ENCODE results near the gene TAS2R9. TPM values are rescaled to one million over a fixed set of nuclear protein-coding genes. Genes with fewer than 3 reads are reported as not detected.
"Not testable (repeated sequence)": the region's sequence is repeated elsewhere in the genome, so short reads cannot be mapped to it uniquely, and the experiment has no call there.

TAS2R9 gene, protein sequence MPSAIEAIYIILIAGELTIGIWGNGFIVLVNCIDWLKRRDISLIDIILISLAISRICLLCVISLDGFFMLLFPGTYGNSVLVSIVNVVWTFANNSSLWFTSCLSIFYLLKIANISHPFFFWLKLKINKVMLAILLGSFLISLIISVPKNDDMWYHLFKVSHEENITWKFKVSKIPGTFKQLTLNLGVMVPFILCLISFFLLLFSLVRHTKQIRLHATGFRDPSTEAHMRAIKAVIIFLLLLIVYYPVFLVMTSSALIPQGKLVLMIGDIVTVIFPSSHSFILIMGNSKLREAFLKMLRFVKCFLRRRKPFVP
- not detected in 2 replicates for polyA plus RNA-seq (2014; cell fraction: cytosol; rRNA removed)
- 1.4 TPM in 1 of 2 replicates, not detected in the other for polyA plus RNA-seq (2014; cell fraction: nucleus; rRNA removed)

DNA sequence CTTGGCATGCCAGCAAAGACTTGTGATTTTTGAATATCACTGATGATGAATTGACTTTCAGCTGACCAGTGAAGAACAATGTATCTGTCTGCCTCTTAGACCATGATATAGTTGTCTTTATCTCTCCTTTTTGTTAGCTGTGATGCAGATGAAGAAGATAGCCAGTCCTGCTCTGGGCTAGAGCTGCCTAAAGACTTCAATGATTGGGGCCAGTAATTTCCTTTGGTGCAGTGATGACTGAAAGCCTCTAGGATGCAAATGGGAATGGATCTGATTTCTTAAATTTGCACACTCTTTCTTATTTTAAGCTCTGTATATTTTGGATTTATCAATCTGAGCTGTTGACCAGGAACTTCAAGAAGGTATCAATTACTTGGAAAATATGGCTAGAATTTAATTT is at the start of gene TAS2R9:
Gene TAS2R9, minus strand, starts transcription at position 101 of the 400 bp plus-strand sequence. Its CDS starts 93 bp downstream, at position 8.
- DNase-seq (ENCODE audit: low spot score), result no peak

DNA sequence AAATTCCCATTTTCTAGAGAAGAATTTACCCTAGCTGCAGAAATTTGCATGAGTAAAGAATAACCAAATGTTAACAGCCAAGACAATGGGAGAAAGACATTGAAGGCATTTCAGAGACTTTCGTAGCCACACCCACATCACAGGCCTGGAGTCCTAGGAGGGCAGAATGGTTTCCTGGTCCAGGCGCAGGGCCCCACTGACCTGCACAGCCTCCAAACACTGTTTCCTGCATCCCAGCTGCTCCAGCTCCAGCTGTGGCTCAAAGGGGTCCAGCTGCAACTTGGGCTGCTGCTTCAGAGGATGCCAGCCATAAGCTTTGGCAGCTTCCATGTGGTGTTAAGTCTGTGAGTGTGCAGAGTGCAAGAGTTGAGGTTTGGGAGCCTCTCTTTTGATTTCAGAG is 45.8 kb upstream of the TAS2R9 start:
- no peak for DNase-seq (ENCODE audit: low spot score)

DNA sequence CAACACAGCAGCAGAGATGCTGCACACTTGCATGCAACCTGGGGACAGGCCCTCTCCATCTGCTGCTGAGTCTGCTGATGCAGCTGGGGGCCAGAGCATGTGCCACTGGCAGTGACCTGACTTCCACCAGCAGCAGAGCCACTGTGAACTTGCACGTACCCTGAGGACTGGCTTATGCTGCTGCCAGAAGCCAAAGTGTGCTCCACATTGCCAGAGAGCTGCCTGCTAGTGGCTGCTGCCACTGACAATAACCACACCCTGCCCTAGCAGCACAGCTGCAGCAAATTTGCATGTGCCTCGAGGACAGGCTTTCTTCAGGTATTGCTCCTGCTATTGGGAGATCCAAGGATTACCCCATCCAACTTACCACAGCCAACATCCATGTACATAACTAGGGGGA is 43.8 kb upstream of the TAS2R9 start:
- peak; percentile 10 for DNase-seq (ENCODE audit: low spot score)

DNA sequence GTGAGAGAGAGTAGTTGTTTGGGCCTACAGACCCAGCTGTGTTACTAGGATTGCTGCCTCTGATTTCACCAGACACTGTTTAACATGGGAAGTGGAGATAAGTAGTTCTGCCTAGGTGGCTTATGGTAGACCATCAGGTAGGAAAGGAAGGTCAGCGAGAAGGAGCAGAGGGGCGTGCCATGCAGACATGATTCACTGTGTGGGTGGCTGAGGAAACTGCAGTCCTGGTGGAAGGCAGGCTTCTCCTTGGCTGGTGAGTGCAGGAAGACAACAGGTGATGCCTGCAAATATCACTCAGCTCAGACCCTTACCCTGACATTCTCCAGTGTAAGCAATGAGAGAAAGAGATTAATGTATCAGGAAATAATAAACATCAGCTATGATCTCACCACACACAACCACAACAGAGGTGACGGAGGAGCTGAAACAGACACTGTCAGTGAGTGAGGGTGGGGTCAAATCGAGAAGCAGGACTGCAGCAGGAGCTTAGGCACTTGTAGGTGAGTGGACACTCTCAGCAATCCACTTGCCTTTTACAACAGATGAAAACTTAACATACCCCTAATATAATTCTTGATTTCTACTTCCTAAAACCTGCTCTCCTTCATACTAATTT is 41.4 kb upstream of the TAS2R9 start:
- DNase-seq (ENCODE audit: low spot score), result no peak

DNA sequence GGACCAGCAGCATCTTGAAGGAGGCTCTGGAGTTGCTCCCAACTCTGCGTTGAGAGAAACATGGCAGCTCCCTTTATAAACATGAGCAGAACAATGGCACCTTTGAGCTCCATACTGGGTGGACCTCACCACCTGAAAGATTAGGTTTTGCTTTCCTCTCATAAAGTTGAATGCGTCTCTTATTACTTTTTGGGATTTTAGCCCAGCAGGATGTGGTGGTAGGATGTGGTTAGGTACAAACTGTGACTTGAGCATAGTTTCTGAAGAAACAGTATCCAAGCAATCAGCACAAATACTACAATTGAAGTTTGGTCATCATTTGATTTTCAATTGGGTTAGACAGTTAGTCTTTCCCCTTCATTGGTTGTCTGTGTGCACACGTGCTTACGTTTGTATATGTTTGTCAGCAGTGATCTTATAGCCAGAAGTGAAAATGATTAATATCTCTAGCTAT is 39.5 kb upstream of the TAS2R9 start, which contains the start of gene PRR4:
Gene PRR4, minus strand, starts transcription at position 51 of the 454 bp plus-strand sequence. Its CDS starts 38 bp downstream, at position 13.
- DNase-seq (ENCODE audit: low spot score), result no peak

DNA sequence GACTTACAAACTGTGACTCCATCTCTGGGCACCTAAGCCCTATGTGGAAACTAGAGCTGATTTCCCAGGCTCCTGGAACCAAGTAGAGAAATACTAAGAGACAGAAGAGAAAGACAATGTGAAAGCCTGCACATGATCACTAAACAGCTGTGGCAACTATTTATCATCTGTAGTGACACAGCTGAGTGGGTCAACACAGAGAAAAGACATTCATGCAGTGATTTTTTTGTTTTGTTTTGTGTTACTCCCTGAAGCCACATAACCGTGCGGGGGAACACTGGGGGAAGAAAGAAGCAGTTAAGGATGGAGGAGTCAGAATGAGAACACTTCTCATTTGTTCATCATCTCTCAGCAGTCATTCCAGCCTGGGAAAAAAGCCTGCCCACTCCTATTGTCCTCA is 37.8 kb upstream of the TAS2R9 start:
- DNase-seq (ENCODE audit: low spot score), result no peak

DNA sequence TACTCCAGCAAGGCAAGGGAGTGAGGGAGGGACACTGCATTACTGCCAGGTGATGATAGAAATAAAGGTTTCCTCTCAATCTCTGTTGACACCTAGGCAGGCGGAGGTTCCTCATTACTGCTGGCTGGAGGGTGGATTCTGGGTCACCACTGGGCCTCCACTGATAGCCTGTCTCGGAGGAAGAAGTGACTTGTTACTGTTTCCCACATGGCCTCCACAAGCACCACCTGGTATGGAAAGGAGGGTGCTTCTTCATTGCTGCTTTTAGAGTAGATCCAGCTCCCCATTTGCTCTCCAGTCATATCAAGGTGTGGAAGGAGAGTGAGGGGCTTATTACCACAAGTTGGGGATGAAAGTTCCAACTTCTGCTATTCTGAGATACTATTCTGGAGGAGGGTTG is 32.9 kb upstream of the TAS2R9 start:
- DNase-seq (ENCODE audit: low spot score), result no peak

DNA sequence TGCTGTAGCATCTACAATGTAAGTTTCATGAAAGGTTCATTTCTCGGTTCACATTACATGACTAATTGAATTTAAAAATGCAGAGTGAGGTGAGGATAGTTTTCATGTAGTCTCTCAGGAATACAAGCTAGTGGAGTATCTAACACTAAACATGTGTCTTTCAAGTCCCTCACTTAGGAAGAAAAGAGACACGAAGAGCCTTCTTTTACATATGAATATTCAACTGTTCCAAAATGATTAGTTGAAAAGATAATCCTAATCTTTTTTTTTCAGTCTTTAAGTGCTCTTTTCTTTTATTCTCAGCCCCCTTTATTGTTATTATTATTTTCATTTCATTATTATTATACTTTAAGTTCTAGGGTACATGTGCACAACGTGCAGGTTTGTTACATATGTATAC is 28.5 kb upstream of the TAS2R9 start:
- no peak for DNase-seq (ENCODE audit: low spot score)

DNA sequence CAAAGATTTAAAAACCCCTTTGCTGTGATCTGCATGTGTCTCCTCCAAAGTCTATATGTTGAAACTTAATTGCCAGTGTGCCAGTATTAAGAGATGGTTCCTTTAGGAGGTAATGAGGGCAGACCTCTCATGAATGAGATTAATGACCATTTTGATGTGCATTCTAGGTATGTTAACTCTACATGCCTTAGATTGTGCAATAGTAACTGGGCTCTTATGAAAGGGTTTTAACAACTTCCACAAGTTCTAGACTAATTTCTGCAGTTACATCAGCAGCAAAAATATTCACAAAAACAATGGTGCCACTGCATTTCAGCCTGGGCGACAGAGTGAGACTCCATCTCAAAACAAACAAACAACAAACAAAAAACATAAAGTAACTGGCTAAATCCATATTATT is 20.0 kb upstream of the TAS2R9 start:
- DNase-seq (ENCODE audit: low spot score), result no peak

DNA sequence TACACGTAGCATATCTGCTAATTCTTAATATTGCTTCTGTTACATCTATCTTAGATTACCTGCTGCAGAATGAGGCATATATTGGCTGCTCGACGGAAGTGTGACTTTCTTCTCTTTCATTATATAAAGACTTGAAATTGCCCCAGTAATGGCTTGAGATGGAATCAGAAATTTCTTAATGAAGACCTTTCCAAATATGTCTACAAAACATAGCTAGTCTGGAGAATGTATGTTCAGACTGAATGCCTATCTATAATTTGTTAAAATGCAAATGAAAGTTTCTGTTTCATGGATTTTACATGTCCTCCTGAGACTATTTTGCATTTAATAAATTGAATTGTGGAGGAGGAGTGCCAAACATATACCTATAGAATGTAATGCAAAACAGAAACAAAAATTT is 16.3 kb upstream of the TAS2R9 start, which contains the start of gene TAS2R10:
Gene TAS2R10, minus strand, starts transcription at position 101 of the 400 bp plus-strand sequence. Its CDS starts 89 bp downstream, at position 12.
- DNase-seq (ENCODE audit: low spot score), result no peak

DNA sequence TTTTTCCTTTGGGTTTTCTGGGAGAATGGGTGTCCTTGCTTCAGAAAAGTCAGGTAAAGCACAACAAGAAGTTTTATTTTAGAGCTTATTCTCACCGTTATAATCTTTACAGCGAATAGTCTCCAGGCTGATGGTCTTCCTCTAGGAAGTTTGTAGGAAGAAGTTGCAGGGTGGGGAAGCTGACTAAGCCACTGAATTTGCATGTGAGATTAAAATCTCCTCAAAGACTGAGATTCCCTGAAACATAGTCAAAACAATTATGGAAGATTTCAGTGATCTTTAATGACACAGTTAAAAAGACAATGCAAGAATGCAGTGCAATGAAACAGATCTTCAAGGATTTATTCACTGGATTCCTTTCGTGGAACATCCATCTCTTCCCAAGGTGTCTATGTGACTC is 15.0 kb upstream of the TAS2R9 start:
- DNase-seq (ENCODE audit: low spot score), result no peak

DNA sequence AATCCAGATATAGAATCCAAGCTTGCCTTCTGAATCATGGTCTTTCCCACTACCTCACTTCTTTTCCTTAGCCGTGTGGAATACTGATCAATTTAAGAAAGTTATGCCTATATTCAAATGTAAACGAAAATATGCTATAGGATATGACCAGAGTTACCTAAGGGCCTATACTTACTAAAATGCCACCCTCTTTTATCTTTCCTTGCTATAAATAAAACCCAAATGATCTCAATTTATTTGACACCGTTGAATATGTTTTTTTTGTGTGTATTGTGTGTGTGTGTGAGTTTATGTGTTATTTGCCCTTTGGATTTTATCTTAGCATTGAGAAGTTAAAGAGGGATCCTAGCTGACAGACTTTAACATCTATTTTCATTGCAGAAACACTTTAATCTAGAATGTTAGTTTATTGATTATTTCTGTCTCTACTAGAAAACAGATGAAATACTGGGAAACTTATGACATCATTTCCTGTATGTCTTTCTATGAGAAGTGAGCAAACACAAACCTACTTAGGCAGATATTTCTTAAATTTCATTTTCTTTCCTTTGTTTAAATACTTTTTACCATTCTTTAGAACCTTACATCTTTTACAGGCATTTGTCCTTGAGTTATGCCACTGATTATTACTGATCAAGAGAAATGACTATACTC is 2.0 kb upstream of the TAS2R9 start:
- no peak for DNase-seq (ENCODE audit: low spot score)

DNA sequence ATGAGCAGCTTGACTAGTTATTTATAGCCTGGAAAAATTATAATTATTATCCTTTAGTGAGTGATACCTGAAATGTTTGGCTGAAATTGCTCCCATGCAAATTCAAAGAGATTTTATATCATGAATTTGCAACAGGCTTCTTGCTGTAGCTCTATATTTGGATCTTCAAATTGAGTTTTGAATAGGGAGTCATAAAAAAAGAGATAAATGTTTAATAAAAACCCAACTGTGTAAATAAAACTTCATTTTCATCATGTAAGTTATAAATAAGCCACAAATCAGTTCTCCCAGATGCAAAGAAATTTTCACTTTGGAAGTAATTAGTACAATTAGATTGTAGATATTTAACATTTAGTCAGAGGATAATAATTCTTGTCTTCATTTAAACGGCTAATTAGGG is 2.8 kb downstream of the TAS2R9 start, which contains the start of gene TAS2R8:
Gene TAS2R8, minus strand, starts transcription at position 101 of the 400 bp plus-strand sequence. CDS start 306 bp downstream, outside the sequence.
- DNase-seq (ENCODE audit: low spot score), result no peak

DNA sequence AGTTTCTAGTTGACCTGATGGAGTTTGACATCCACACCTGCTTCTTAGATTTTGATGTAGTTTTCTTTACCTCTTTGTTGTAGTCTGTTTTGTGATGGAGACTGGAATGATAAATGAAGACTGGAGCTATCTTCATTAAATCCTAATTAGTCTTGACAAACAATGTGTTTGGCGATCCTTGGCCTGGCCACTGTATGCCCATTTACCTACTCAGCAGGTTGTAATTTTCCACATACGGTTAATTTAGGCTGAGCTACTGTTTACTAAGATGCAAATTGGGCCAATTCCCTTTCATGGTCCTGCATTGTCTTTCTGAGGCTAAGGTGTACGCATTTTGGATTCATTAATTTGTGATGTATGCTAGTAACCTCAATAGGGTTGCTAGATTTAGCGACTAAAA is 7.4 kb downstream of the TAS2R9 start, which contains the start of gene TAS2R7:
Gene TAS2R7, minus strand, starts transcription at position 41 of the 400 bp plus-strand sequence. CDS start 57 bp downstream, outside the sequence.
- peak; percentile 25 for DNase-seq (ENCODE audit: low spot score)

DNA sequence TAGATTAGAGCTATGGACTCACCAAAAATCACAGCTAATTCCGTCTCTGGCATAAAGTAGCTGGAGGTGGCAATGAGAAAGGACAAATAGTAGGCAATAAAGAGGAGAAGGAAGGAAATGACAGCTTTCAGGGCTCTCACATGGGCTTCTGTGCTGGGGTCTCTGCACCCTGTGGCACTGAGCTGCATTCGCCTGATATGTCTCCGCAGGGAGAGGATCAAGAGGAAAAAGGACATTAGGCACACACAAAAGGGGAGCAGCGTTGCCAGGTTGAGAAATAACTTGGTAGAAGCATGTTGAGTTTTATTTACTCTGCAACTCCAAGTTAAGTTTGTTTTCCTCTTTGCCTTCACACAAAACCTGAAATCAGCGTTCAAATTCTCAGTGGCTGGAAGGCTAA is 8.2 kb downstream of the TAS2R9 start:
- DNase-seq (ENCODE audit: low spot score), result no peak

DNA sequence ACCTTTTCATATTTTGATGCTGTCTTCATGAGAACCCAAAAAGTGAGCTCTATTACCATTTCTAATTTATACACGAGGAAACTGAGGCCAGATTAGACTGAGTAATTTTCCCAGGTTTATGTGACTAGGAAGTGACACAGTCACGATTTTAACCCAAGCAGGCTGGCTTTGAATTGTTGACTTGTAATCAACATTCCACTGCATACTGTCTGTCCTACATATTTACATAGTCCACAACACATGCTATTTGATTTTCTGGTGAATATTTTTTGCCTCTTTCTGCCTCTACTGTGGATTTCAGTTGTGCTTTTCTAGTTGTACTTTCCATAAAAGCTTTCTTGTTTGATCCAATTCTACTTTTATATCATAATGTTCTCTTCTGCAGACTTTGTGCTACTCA is 15.7 kb downstream of the TAS2R9 start:
- no peak for DNase-seq (ENCODE audit: low spot score)

DNA sequence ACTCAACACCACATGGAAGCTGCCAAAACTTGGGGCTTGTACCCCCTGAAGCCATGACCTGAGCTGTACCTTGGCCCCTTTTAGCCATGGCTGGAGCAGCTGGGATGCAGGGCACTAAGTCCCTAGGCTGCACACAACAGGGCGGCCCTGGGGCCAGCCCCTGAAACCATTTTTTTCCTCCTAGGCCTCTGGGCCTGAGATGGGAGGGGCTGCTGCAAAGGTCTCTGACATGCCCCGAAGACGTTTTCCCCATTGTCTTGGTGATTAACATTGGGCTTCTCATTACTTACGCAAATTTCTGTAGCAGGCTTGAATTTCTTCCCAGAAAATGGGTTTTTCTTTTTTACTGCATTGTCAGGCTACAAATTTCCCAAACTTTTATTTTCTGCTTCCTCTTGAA is 18.2 kb downstream of the TAS2R9 start:
- not testable (repeated sequence) for DNase-seq (ENCODE audit: low spot score)

DNA sequence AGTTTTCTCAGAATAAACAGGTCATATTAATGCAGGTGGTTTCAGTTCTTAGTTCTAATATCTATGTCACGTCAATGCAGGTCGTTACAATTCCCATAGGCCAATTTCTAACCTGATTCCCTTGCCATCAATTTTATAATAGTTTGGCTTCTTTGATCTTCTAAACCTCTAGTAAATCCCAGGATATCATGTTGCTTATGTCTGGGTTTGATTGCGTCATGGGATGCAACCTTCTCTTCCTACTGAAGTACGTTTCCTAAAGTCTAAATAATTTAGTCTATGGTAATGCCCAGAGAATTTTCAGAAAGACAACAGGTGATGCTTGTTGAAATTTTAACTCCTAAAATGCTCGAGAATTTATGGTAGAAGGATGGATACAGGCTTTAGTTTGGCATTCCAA is 26.7 kb downstream of the TAS2R9 start:
- DNase-seq (ENCODE audit: low spot score), result no peak

DNA sequence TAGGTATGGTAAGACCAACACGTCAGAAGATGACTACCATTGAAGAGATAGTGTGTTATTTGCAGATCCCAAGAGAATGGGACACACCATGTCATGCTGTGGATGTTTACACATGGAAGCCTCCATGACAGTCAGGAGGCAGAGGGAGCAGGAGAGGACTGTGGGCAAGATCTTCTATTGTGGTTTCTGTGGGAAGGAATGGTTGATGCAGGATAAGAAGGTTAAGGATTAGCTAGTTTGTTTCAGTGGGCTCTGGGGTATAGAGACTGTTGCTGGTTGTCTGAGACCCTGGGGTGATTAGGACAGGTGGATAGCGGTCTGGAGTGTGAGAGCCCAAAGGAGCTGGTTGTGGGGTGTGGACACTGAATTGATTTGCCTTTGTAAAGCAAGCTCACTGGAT is 30.9 kb downstream of the TAS2R9 start:
- no peak for DNase-seq (ENCODE audit: low spot score)

DNA sequence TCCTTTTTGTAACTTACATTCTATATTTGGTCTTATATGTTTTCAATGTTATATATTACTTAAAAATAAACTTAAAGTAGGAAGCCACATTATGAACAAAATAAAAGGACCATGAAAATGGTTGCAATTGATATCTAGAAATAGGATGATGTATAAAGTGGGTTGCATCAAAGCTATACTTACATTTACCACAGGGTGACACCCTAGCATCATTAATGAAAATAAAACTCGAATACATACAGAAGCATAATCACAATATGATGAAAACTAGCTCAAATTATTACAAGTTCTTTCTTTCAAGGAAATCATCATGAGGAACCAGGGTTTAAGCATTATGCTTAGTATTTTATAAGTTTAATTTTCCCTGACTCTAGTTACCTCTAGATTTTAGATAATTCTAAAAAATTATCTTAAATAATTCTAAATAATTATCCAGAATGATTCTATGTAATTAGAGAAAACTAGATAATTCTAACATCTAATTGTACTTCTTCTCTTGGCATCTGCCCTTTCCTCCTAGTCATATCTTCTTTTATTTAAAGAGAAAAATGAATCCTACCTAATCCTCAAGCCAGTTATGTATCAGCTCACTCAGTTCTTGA is 38.7 kb downstream of the TAS2R9 start:
- peak; percentile 37 for DNase-seq (ENCODE audit: low spot score)

DNA sequence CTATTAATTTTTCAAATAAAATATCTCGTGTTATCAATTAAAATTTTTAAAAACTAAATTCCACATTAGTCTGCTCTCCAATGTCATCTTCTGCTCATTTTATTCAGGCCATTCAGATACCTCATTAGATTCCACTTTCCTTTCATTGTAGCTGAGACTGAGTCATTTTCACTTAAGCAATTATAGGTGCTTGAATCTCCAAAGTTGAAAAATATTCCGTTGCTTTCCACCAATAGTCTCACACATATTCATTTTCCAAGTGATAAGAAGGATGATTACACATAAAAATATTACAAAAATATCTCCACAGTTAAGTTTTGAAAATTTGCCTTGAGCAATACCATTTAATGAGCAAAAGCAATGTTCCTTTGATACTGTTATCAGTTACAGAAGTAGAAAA is 50.3 kb downstream of the TAS2R9 start:
- no peak for DNase-seq (ENCODE audit: low spot score)
